GM12873 (cell line): ENCODE data around the gene IFNA16.

ENCODE experiments used
- TF ChIP-seq, protein P1 (sequence below): IDR thresholded peaks from 2 replicates; pipeline ENCODE4 v1.5.1; 2012; ENCODE audit warnings: low read depth, mild to moderate bottlenecking, moderate library complexity, low read length, control low read depth; ENCODE audit not compliant: insufficient read depth; ENCODE audit errors: missing control alignments

IFNA16 gene

GRCh38 chr9:21239911-21240310, 22.8 kb upstream of the IFNA16 start, which contains the start of gene IFNA14:
Gene IFNA14, minus strand, starts transcription at chr9:21240005. Its CDS starts 70 bp downstream, at chr9:21239935.
- TF ChIP-seq, protein P1, sequence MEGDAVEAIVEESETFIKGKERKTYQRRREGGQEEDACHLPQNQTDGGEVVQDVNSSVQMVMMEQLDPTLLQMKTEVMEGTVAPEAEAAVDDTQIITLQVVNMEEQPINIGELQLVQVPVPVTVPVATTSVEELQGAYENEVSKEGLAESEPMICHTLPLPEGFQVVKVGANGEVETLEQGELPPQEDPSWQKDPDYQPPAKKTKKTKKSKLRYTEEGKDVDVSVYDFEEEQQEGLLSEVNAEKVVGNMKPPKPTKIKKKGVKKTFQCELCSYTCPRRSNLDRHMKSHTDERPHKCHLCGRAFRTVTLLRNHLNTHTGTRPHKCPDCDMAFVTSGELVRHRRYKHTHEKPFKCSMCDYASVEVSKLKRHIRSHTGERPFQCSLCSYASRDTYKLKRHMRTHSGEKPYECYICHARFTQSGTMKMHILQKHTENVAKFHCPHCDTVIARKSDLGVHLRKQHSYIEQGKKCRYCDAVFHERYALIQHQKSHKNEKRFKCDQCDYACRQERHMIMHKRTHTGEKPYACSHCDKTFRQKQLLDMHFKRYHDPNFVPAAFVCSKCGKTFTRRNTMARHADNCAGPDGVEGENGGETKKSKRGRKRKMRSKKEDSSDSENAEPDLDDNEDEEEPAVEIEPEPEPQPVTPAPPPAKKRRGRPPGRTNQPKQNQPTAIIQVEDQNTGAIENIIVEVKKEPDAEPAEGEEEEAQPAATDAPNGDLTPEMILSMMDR, result no peak

DNA sequence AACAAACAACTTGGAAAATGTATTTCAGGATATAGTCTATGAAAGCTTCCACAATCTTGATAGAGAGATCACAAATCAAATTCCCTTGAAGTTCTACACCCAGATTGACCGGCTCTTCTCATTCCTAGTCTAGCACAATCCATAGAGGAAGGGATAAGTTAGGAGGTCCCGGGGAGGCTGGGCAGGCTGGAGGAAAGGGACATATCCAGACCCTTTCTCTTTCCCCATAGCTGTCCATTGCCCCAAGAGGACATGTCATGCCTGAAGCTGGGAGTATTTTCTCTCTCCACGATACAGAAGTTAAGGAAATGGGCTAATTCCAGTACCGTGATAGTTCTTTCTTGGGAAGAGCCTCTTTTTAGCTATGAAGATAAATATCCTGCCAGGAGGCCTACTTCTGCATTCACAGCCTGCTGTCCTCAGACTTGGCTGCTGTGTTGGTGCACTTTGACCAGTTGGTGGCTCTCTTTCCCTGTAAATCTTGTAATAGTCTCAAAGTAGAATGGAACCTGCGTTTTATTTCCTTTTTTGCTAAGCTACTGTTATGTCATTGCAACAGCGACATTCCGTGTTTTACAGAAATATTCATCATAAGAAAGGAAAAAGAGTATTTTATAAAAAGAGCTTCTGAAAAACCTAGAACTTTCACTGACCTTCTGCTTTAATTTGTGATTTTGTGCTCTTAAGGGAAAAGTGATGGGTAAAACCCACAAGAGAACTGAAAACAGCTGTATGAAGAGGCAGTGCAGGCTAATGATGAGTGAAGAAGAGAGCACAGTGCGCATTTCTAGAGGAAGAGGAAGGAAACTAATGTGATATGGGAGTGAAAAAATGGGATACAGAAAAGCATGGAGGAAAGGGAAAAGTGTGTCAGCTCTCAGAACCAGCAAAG, 18.6 kb upstream of the IFNA16 start:
- TF ChIP-seq, protein P1, result peak; percentile 71

DNA sequence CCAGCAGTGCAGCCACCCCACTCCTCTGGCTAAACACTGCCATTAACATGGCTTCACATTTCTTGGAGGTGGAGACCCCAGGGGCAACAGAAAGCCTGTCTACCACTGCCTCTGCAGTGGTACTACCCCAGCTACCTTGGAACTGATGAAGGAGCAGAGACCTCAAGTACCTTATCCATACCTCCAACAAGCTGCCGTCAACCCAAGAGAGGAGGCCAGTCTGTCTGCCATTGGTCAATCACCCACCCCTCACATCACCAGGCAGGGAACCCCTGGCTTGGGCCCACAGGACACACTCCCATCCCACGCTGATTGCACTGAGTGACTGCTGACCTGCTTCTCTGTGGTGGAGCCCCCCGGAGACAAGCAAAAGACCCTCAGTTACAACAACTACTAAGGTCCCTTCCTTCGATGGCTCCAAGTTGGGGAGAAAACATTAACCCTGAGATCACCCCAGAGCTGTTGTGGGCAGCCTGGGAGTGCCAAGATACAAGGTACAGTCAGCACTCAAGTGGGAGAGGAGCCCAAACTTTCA, 17.1 kb upstream of the IFNA16 start:
- TF ChIP-seq, protein P1, result no peak

- TF ChIP-seq, protein P1, result no peak
Measured at GRCh38 chr9:21233258-21233657, 16.1 kb upstream of the IFNA16 start.

DNA sequence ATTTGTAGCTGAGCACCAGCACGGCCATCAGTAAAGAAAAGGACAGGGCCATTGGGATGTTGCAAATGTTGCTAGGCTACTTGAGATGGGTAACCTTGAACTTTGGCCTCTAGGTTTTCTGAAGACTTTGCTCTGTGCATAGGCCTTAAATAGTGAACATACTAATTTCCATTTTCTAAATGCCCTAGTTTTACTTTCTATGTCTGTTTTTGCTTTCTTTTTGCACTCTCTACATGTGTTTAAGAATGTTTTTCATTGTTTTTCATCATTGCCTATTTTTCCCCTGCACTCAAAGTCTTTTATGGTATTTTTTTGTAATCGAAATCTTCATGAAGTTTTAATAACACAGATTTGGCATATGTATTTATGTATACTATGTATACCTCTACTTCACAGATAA, 11.0 kb upstream of the IFNA16 start, which contains the start of gene IFNA17:
Gene IFNA17, minus strand, starts transcription at position 101 of the 400 bp plus-strand sequence. Its CDS starts 49 bp downstream, at position 52.
- TF ChIP-seq, protein P1, result no peak

DNA sequence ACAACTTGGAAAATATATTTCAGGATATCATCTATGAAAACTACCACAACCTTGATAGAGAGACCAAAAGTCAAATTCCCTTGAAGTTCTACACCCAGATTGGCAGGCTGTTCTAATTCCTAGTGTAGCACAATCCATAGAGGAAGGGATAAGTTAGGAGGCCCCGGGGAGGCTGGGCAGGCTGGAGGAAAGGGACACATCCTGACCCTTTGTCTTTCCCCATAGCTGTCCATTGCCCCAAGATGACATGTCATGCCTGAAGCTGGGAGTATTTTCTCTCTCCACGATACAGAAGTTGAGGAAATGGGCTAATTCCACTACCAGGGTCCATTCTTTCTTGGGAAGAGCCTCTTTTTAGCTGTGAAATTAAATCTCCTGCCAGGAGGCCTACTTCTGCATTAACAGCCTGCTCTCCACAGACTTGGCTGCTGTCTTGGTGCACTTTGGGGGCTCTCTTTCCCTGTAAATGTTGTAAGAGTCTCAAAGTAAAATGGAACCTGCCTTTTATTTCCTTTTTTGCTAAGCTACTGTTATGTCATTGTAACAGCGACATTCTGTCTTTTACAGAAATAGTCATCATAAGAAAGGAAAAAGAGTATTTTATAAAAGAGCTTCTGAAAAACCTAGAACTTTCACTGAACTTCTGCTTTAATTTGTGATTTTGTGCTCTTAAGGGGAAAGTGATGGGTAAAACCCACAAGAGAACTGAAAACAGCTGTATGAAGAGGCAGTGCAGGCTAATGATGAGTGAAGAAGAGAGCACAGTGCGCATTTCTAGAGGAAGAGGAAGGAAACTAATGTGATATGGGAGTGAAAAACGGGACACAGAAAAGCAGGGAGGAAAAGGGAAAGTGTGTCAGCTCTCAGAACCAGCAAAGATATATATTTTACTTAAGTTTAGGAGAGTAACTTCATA, 3.4 kb downstream of the IFNA16 start:
- TF ChIP-seq, protein P1, result peak; percentile 64
